WI38 (cell line): ENCODE results near the gene GPR18.

Source experiments
- H3K4me3 ChIP-seq: 2 replicates; pipeline ENCODE4 v1.5.1; 2011; ENCODE audit warnings: low read depth, mild to moderate bottlenecking, control low read depth, low read length
- TF ChIP-seq, protein P1 (sequence below): IDR thresholded peaks from 2 replicates; pipeline ENCODE4 v1.5.1; 2012; ENCODE audit warnings: low read depth, mild to moderate bottlenecking, control low read depth, low read length

GPR18 gene

DNA sequence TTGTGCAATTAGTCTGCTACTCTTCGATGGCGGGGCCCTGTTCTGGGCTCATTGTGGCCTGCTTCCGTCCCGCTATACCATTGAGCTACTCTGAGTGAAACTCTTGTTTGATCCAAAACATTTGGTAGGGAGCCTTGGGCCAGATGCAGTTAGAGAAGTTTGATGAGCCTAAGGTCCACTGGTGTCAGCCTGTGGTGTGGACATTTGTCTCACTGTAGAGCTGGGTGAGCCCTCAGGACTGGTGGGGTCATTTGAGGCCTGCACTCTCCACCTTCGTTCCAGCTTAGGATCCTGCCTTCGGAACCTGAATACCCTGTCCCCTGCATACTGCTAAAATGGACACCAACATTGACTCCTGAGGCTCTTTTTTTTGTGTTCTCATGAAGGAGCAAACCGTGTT lies 50.7 kb downstream of the GPR18 start:
- H3K4me3 ChIP-seq = no peak overlapping the region
- TF ChIP-seq, protein P1, sequence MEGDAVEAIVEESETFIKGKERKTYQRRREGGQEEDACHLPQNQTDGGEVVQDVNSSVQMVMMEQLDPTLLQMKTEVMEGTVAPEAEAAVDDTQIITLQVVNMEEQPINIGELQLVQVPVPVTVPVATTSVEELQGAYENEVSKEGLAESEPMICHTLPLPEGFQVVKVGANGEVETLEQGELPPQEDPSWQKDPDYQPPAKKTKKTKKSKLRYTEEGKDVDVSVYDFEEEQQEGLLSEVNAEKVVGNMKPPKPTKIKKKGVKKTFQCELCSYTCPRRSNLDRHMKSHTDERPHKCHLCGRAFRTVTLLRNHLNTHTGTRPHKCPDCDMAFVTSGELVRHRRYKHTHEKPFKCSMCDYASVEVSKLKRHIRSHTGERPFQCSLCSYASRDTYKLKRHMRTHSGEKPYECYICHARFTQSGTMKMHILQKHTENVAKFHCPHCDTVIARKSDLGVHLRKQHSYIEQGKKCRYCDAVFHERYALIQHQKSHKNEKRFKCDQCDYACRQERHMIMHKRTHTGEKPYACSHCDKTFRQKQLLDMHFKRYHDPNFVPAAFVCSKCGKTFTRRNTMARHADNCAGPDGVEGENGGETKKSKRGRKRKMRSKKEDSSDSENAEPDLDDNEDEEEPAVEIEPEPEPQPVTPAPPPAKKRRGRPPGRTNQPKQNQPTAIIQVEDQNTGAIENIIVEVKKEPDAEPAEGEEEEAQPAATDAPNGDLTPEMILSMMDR = no peak

DNA sequence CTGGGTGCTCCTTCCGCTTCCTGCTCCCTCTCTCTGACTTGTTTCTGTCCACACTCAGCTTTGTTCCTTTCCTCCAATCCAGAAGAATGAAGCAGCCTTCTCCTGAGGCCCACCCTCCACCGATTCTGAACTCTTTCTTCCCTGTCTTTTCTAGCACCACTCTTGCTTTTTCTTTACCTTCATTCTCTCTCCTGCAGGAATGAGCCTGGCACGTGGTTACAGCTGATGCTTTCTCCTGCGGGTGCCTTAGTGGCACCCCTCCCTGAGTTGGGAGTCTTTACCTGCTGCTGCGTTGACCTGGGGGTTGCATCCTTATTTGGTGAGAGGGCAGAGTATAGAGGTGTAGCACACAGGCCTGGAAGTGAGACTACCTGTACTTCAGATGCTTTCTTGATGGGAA lies 51.3 kb downstream of the GPR18 start:
- H3K4me3 ChIP-seq = no peak overlapping the region
- TF ChIP-seq, protein P1 = no peak

DNA sequence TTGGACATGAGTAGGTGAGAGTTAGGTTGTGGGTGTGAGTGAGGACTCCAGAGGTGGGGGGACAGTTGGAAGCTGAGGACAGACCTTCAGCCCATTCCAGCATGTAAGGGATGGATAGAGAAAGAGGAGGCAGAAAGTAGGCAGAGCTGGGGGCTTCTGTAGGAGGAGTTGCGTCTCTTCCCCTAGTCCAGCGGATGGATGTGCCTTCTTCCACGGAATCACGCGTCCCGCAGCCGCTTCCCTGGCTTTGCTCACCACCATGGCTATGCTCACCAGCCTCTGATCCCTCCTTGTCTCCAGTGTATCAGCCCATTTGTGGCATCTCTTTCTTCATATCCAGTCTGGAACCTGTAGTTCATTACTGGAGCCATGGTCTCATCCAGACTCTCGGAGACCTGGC lies 52.0 kb downstream of the GPR18 start:
- no peak overlapping the region for H3K4me3 ChIP-seq
- TF ChIP-seq, protein P1 = no peak

DNA sequence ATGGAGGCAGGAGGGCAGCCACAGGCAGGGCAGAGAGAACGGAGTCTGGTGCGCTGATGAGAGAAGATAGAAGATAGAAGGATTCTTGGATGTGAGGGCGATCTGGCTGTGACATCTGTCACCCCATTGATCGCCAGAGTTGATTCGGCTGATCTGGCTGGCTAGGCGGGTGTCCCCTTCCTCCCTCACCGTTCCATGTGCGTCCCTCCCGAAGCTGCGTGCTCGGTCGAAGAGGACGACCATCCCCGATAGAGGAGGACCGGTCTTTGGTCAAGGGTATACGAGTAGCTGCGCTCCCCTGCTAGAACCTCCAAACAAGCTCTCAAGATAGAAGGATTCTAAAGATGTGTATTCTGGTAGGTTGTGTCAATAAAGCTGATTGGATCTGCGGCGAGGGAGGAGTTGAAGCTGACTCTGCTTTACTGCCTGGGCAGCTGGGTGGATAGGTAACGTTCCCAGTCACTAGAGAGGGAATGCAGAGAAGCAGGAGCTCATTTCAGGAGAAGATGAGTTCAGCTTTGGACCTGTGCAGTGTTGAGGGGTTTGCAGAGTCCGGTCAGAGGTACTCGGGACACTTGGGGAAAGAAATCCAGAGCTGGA lies 52.5 kb downstream of the GPR18 start:
- TF ChIP-seq, protein P1 = no peak
- no peak overlapping the region for H3K4me3 ChIP-seq
